Measurements from ENCODE around the gene CST3.

Gene CST3

GRCh38 chr20:23605867-23606651, 31.7 kb downstream of the CST3 start, which contains the start of gene CST9:
CST9 (minus strand) TSS chr20:23605917; CDS start chr20:23605864, 53 bp downstream.
- no peak for TF ChIP-seq ZFX (IDR thresholded peaks at IDR 0.05; ENCODE audit: borderline replicate concordance)
- TF ChIP-seq, protein P1, sequence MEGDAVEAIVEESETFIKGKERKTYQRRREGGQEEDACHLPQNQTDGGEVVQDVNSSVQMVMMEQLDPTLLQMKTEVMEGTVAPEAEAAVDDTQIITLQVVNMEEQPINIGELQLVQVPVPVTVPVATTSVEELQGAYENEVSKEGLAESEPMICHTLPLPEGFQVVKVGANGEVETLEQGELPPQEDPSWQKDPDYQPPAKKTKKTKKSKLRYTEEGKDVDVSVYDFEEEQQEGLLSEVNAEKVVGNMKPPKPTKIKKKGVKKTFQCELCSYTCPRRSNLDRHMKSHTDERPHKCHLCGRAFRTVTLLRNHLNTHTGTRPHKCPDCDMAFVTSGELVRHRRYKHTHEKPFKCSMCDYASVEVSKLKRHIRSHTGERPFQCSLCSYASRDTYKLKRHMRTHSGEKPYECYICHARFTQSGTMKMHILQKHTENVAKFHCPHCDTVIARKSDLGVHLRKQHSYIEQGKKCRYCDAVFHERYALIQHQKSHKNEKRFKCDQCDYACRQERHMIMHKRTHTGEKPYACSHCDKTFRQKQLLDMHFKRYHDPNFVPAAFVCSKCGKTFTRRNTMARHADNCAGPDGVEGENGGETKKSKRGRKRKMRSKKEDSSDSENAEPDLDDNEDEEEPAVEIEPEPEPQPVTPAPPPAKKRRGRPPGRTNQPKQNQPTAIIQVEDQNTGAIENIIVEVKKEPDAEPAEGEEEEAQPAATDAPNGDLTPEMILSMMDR (IDR thresholded peaks at IDR 0.05), result no peak
- H3K27ac ChIP-seq, result no peak within 1 kb of the TSS

- TF ChIP-seq ZFX (IDR thresholded peaks at IDR 0.05; ENCODE audit: borderline replicate concordance), result no peak
- TF ChIP-seq, protein P1 (IDR thresholded peaks at IDR 0.05), result no peak
- no peak overlapping the region for H3K27ac ChIP-seq
These were observed 33.4 kb downstream of the CST3 start for GRCh38 chr20:23604306-23604705.

GRCh38 chr20:23603321-23603720, 34.4 kb downstream of the CST3 start:
- TF ChIP-seq, protein P1 (IDR thresholded peaks at IDR 0.05), result no peak
- no peak for TF ChIP-seq ZFX (IDR thresholded peaks at IDR 0.05; ENCODE audit: borderline replicate concordance)
- H3K27ac ChIP-seq, result no peak overlapping the region

- TF ChIP-seq ZFX (IDR thresholded peaks at IDR 0.05; ENCODE audit: borderline replicate concordance), result no peak
- TF ChIP-seq, protein P1 (IDR thresholded peaks at IDR 0.05), result no peak
- H3K27ac ChIP-seq, result no peak overlapping the region
These were observed 35.1 kb downstream of the CST3 start for GRCh38 chr20:23602699-23603098.

DNA sequence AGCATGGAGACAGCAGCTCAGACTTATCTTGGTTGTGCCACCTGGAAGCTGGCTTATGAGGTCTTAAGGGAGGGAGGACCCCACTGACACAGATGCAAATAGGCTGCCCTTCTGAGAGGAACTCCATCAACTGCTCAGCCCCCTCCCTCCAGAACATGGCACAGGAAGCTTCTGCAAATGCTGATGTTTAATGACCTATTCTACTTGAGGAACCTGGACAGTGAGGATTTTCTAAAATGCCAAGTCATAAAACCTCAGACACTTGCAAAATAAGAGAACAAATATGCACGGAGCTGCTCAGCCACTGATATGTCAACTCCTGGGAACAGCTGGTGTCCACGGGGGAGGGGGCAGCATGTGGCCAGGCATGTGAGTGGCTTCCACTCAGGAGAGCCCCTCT, 35.5 kb downstream of the CST3 start:
- no peak for TF ChIP-seq ZFX (IDR thresholded peaks at IDR 0.05; ENCODE audit: borderline replicate concordance)
- TF ChIP-seq, protein P1 (IDR thresholded peaks at IDR 0.05), result no peak
- no peak overlapping the region for H3K27ac ChIP-seq

DNA sequence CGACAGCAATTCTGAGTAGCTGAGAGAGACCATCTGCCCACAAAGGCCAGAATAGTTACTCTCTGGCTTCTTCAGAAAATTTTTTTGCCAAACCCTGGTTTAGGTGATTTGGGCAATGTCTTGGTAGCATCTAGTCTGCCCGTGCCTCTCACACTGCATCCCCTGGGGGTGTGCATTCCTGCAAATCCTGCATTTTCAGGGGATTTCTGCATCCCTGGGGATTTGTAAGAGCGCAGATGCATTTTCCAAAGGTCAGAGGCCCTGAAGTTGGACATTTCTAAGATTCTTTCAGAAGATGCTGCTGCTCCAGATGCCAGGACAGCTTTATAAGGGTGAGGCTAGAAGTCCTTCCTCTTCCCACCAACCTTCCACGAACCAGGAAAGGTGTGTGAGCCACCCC, 36.0 kb downstream of the CST3 start:
- TF ChIP-seq ZFX (IDR thresholded peaks at IDR 0.05; ENCODE audit: borderline replicate concordance), result no peak
- TF ChIP-seq, protein P1 (IDR thresholded peaks at IDR 0.05), result no peak
- H3K27ac ChIP-seq, result no peak overlapping the region

DNA sequence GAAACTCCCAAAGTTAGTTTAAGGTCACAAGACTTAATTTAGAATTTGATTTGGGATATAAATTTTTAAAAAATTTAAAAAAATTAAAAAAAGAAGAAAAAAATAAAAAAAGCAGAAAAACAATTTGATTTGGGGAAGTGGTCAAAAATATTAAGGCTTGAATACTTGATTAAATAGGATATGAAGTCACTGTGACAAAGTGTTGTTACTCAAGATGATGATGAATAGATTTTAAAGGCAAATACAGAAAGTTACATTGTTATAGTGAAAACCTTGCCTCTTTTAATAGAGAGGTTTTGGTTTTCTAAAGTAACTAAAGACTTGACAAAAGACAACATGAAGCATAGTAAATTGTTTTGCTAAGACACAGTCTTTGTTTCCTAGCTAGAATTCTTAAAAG, 39.3 kb downstream of the CST3 start:
- TF ChIP-seq, protein P1 (IDR thresholded peaks at IDR 0.05), result no peak
- TF ChIP-seq ZFX (IDR thresholded peaks at IDR 0.05; ENCODE audit: borderline replicate concordance), result no peak
- no peak overlapping the region for H3K27ac ChIP-seq

All from 22Rv1 (cell line).